ENCODE data around the gene AHI1.
"Not testable (repeated sequence)": the region's sequence is repeated elsewhere in the genome, so short reads cannot be mapped to it uniquely, and the experiment has no call there.

The AHI1 gene

GRCh38 chr6:135258970-135259369, 238.6 kb downstream of the AHI1 start:
- no peak for DNase-seq

- peak; percentile 12 for DNase-seq
Observed at GRCh38 chr6:135257631-135258405, 239.7 kb downstream of the AHI1 start.

GRCh38 chr6:135256866-135257265, 240.7 kb downstream of the AHI1 start:
- no peak for DNase-seq

- DNase-seq: no peak
Observed at GRCh38 chr6:135254471-135254870, 243.1 kb downstream of the AHI1 start.

GRCh38 chr6:135251498-135252441, 245.8 kb downstream of the AHI1 start:
- DNase-seq: peak; percentile 92

GRCh38 chr6:135250751-135251497, 246.6 kb downstream of the AHI1 start:
- peak; percentile 85 for DNase-seq

- peak; percentile 72 for DNase-seq
Observed at GRCh38 chr6:135250234-135250633, 247.3 kb downstream of the AHI1 start.

- not testable (repeated sequence) for DNase-seq
Observed at GRCh38 chr6:135246412-135247012, 251.0 kb downstream of the AHI1 start.

- DNase-seq: no peak
Observed at GRCh38 chr6:135244805-135245204, 252.7 kb downstream of the AHI1 start.

- DNase-seq: no peak
Observed at GRCh38 chr6:135243871-135244796, 253.4 kb downstream of the AHI1 start.

- no peak for DNase-seq
Observed at GRCh38 chr6:135240711-135241110, 256.8 kb downstream of the AHI1 start.

GRCh38 chr6:135236732-135237131, 260.8 kb downstream of the AHI1 start:
- no peak for DNase-seq

GRCh38 chr6:135236319-135236718, 261.2 kb downstream of the AHI1 start:
- no peak for DNase-seq

- no peak for DNase-seq
Observed at GRCh38 chr6:135235716-135236115, 261.8 kb downstream of the AHI1 start.

- DNase-seq: no peak
Observed at GRCh38 chr6:135234492-135234780, 263.1 kb downstream of the AHI1 start.

- DNase-seq: no peak
Observed at GRCh38 chr6:135233686-135234491, 263.7 kb downstream of the AHI1 start.
